ENCODE results near the gene RNF25. TPM values are rescaled to one million over a fixed set of nuclear protein-coding genes. Genes with fewer than 3 reads are reported as not detected.
A peak's percentile ranks its signal among the peaks of the same experiment; 100 is the strongest.

RNF25 gene
- total and polyA plus RNA-seq, 4 experiments from 2014 or later = 13.5 to 32.9 (median 25.7) TPM

GRCh38 chr2:218631837-218632236, 40.0 kb downstream of the RNF25 start:
- H3K27me3 Mint-ChIP-seq = no peaks in the 10 kb centered on the region
- intact Hi-C loops (cut with micrococcal nuclease) = no loop called here

GRCh38 chr2:218627939-218628338, 43.9 kb downstream of the RNF25 start:
- Mint-ChIP-seq H3K27me3 (no peaks in the 10 kb centered on the region), H3K36me3 (peaks cover 0 to 4% of the 10 kb centered on the region in 2 donors), H3K4me1 (no peaks in the 10 kb centered on the region), H3K4me3 (no peak overlapping the region), H3K9me3 (peaks cover 0 to 2% (median 0%) of the 10 kb centered on the region in 8 donors), H3K27ac (no peak overlapping the region)
- ChIA-PET CTCF (ENCODE audit: partially characterized antibody) (interaction anchor here (1.2 kb wide), 1 partner anchor 10 kb away, joined by 5 read pairs; no protein-coding TSS in a partner anchor), POLR2A (ENCODE audit: partially characterized antibody) (no interaction called here)
- no peak for DNase-seq
- Histone ChIP-seq H3K4me1 (ENCODE audit: insufficient read depth, low read length) (no peaks in the 10 kb centered on the region), H3K4me3 (ENCODE audit: low read length in 2 of 2) (no peak overlapping the region), H3K27me3 (ENCODE audit: insufficient read depth, low read length) (no peaks in the 10 kb centered on the region), H3K36me3 (ENCODE audit: insufficient read depth, low read length) (no peaks in the 10 kb centered on the region), H3K9me3 (ENCODE audit: control insufficient read depth in 1 of 2, low read length in 2 of 2) (no peaks in the 10 kb centered on the region), H3K27ac (ENCODE audit: low read depth, low read length) (no peak overlapping the region)
- intact Hi-C loops (cut with micrococcal nuclease) = no loop called here

More at GRCh38 chr2:218631837-218632236, 40.0 kb downstream of the RNF25 start:
- POLR2A ChIA-PET (ENCODE audit: partially characterized antibody) = no interaction called here
- no peaks in the 10 kb centered on the region for H3K4me1 Mint-ChIP-seq
- Histone ChIP-seq H3K4me1 (ENCODE audit: insufficient read depth, low read length) (no peaks in the 10 kb centered on the region), H3K27me3 (ENCODE audit: insufficient read depth, low read length) (no peaks in the 10 kb centered on the region), H3K9me3 (ENCODE audit: control insufficient read depth in 1 of 2, low read length in 2 of 2) (no peaks in the 10 kb centered on the region), H3K36me3 (ENCODE audit: insufficient read depth, low read length) (peaks cover 21% of the 10 kb centered on the region), H3K27ac (ENCODE audit: low read depth, low read length) (no peak overlapping the region), H3K4me3 (ENCODE audit: low read length in 2 of 2) (no peak overlapping the region)
- H3K27ac Mint-ChIP-seq = no peak overlapping the region
- H3K36me3 Mint-ChIP-seq = peaks cover 18 to 37% of the 10 kb centered on the region in 2 donors
- CTCF ChIA-PET (ENCODE audit: partially characterized antibody) = no interaction called here
- H3K9me3 Mint-ChIP-seq = no peaks in the 10 kb centered on the region
- H3K4me3 Mint-ChIP-seq = no peak overlapping the region
- no peak for DNase-seq

GRCh38 chr2:218626369-218626768, 45.4 kb downstream of the RNF25 start:
- no peak for DNase-seq
- H3K4me3 Mint-ChIP-seq = no peak overlapping the region
- Histone ChIP-seq H3K4me3 (ENCODE audit: low read length in 2 of 2) (no peak overlapping the region), H3K27me3 (ENCODE audit: insufficient read depth, low read length) (no peaks in the 10 kb centered on the region), H3K9me3 (ENCODE audit: control insufficient read depth in 1 of 2, low read length in 2 of 2) (no peaks in the 10 kb centered on the region), H3K36me3 (ENCODE audit: insufficient read depth, low read length) (no peaks in the 10 kb centered on the region), H3K27ac (ENCODE audit: low read depth, low read length) (no peak overlapping the region), H3K4me1 (ENCODE audit: insufficient read depth, low read length) (no peaks in the 10 kb centered on the region)
- POLR2A ChIA-PET (ENCODE audit: partially characterized antibody) = interaction anchor here (0.6 kb wide), 1 partner anchor 45 kb away, joined by 3 read pairs; the partner anchor contains the start of genes RNF25 and STK36
- H3K27me3 Mint-ChIP-seq = no peaks in the 10 kb centered on the region
- intact Hi-C loops (cut with micrococcal nuclease) = no loop called here
- no peaks in the 10 kb centered on the region for H3K4me1 Mint-ChIP-seq
- H3K9me3 Mint-ChIP-seq = peaks cover 0 to 2% (median 0%) of the 10 kb centered on the region in 8 donors
- H3K36me3 Mint-ChIP-seq = no peaks in the 10 kb centered on the region
- CTCF ChIA-PET (ENCODE audit: partially characterized antibody) = no interaction called here
- H3K27ac Mint-ChIP-seq = no peak overlapping the region

- no peak overlapping the region for H3K27ac Mint-ChIP-seq
- H3K27me3 ChIP-seq (ENCODE audit: insufficient read depth, low read length) = no peaks in the 10 kb centered on the region
- POLR2A ChIA-PET (ENCODE audit: partially characterized antibody) = no interaction called here
- CTCF ChIA-PET (ENCODE audit: partially characterized antibody) = no interaction called here
- intact Hi-C loops (cut with micrococcal nuclease) = no loop called here
- no peaks in the 10 kb centered on the region for H3K36me3 Mint-ChIP-seq
- peaks cover 0 to 2% (median 0%) of the 10 kb centered on the region in 8 donors for H3K9me3 Mint-ChIP-seq
- no peaks in the 10 kb centered on the region for H3K27me3 Mint-ChIP-seq
- no peaks in the 10 kb centered on the region for H3K4me1 Mint-ChIP-seq
- H3K36me3 ChIP-seq (ENCODE audit: insufficient read depth, low read length) = no peaks in the 10 kb centered on the region
- H3K4me3 ChIP-seq (ENCODE audit: low read length in 2 of 2) = no peak overlapping the region
- DNase-seq = no peak
- no peak overlapping the region for H3K27ac ChIP-seq (ENCODE audit: low read depth, low read length)
- H3K4me3 Mint-ChIP-seq = no peak overlapping the region
- no peaks in the 10 kb centered on the region for H3K9me3 ChIP-seq (ENCODE audit: control insufficient read depth in 1 of 2, low read length in 2 of 2)
- H3K4me1 ChIP-seq (ENCODE audit: insufficient read depth, low read length) = no peaks in the 10 kb centered on the region
Measured at GRCh38 chr2:218623366-218623705, 48.5 kb downstream of the RNF25 start.

GRCh38 chr2:218622606-218623365, 49.0 kb downstream of the RNF25 start:
- ChIA-PET CTCF (ENCODE audit: partially characterized antibody) (no interaction called here), POLR2A (ENCODE audit: partially characterized antibody) (no interaction called here)
- H3K36me3 Mint-ChIP-seq = no peaks in the 10 kb centered on the region
- no peak overlapping the region for H3K4me3 ChIP-seq (ENCODE audit: low read length in 2 of 2)
- no peaks in the 10 kb centered on the region for H3K27me3 Mint-ChIP-seq
- H3K27ac Mint-ChIP-seq = peak overlapping the region in 1 of 7 donors; percentile 70
- H3K27me3 ChIP-seq (ENCODE audit: insufficient read depth, low read length) = no peaks in the 10 kb centered on the region
- H3K27ac ChIP-seq (ENCODE audit: low read depth, low read length) = no peak overlapping the region
- no peaks in the 10 kb centered on the region for H3K36me3 ChIP-seq (ENCODE audit: insufficient read depth, low read length)
- DNase-seq = no peak
- intact Hi-C loops (cut with micrococcal nuclease) = no loop called here
- H3K9me3 ChIP-seq (ENCODE audit: control insufficient read depth in 1 of 2, low read length in 2 of 2) = no peaks in the 10 kb centered on the region
- peaks cover 0 to 2% (median 0%) of the 10 kb centered on the region in 8 donors for H3K9me3 Mint-ChIP-seq
- no peaks in the 10 kb centered on the region for H3K4me1 Mint-ChIP-seq
- no peak overlapping the region for H3K4me3 Mint-ChIP-seq
- no peaks in the 10 kb centered on the region for H3K4me1 ChIP-seq (ENCODE audit: insufficient read depth, low read length)

- Histone ChIP-seq H3K4me3 (ENCODE audit: low read length in 2 of 2) (no peak overlapping the region), H3K9me3 (ENCODE audit: control insufficient read depth in 1 of 2, low read length in 2 of 2) (no peaks in the 10 kb centered on the region), H3K27me3 (ENCODE audit: insufficient read depth, low read length) (no peaks in the 10 kb centered on the region), H3K36me3 (ENCODE audit: insufficient read depth, low read length) (no peaks in the 10 kb centered on the region), H3K4me1 (ENCODE audit: insufficient read depth, low read length) (no peaks in the 10 kb centered on the region), H3K27ac (ENCODE audit: low read depth, low read length) (no peak overlapping the region)
- no peak overlapping the region for H3K27ac Mint-ChIP-seq
- CTCF ChIA-PET (ENCODE audit: partially characterized antibody) = no interaction called here
- no peaks in the 10 kb centered on the region for H3K36me3 Mint-ChIP-seq
- H3K4me1 Mint-ChIP-seq = no peaks in the 10 kb centered on the region
- H3K4me3 Mint-ChIP-seq = no peak overlapping the region
- intact Hi-C loops (cut with micrococcal nuclease) = no loop called here
- POLR2A ChIA-PET (ENCODE audit: partially characterized antibody) = no interaction called here
- no peak for DNase-seq
- no peaks in the 10 kb centered on the region for H3K27me3 Mint-ChIP-seq
- peaks cover 0 to 2% (median 0%) of the 10 kb centered on the region in 8 donors for H3K9me3 Mint-ChIP-seq
Measured at GRCh38 chr2:218621007-218621406, 50.8 kb downstream of the RNF25 start.

- POLR2A ChIA-PET (ENCODE audit: partially characterized antibody) = no interaction called here
- no peak overlapping the region for H3K27ac Mint-ChIP-seq
Measured at GRCh38 chr2:218618102-218618860, 53.5 kb downstream of the RNF25 start.

More at GRCh38 chr2:218618102-218618860, 53.5 kb downstream of the RNF25 start:
- CTCF ChIA-PET (ENCODE audit: partially characterized antibody) = interaction anchor here (1.4 kb wide), 1 partner anchor 10 kb away, joined by 5 read pairs; no protein-coding TSS in a partner anchor
- Histone ChIP-seq H3K4me1 (ENCODE audit: insufficient read depth, low read length) (no peaks in the 10 kb centered on the region), H3K9me3 (ENCODE audit: control insufficient read depth in 1 of 2, low read length in 2 of 2) (no peaks in the 10 kb centered on the region), H3K27me3 (ENCODE audit: insufficient read depth, low read length) (no peaks in the 10 kb centered on the region), H3K4me3 (ENCODE audit: low read length in 2 of 2) (no peak overlapping the region), H3K27ac (ENCODE audit: low read depth, low read length) (no peak overlapping the region), H3K36me3 (ENCODE audit: insufficient read depth, low read length) (no peaks in the 10 kb centered on the region)
- Mint-ChIP-seq H3K4me1 (no peaks in the 10 kb centered on the region), H3K9me3 (peaks cover 0 to 2% (median 0%) of the 10 kb centered on the region in 8 donors), H3K27me3 (no peaks in the 10 kb centered on the region), H3K36me3 (no peaks in the 10 kb centered on the region), H3K4me3 (no peak overlapping the region)
- intact Hi-C loops (cut with micrococcal nuclease) = no loop called here
- DNase-seq = no peak
